NT2/D1 (cell line): ENCODE measurements around the gene PAPOLG.

Source experiments
- DNase-seq: peaks from one replicate; pipeline ENCODE4 v3.0.0-alpha.2; 2011; ENCODE audit warnings: low read depth, low spot score
- H3K27me3 ChIP-seq: 2 replicates; pipeline ENCODE4 v1.6.0; 2011; ENCODE audit warnings: mild to moderate bottlenecking; ENCODE audit not compliant: insufficient read length, insufficient read depth
- H3K36me3 ChIP-seq: 2 replicates; pipeline ENCODE4 v1.6.1; 2011; ENCODE audit warnings: mild to moderate bottlenecking, low read length, mixed read lengths; ENCODE audit not compliant: insufficient read depth, insufficient read length
- H3K4me1 ChIP-seq: 2 replicates; pipeline ENCODE4 v1.5.1; 2011; ENCODE audit not compliant: insufficient read depth, insufficient read length
- H3K4me3 ChIP-seq: 2 replicates; pipeline ENCODE4 v1.5.1; 2011; ENCODE audit warnings: low read depth; ENCODE audit not compliant: insufficient read length
- H3K9ac ChIP-seq: 2 replicates; pipeline ENCODE4 v1.6.0; 2011; ENCODE audit warnings: low read depth; ENCODE audit not compliant: insufficient read length
- H3K9me3 ChIP-seq: 2 replicates; pipeline ENCODE4 v1.5.1; 2011; ENCODE audit warnings: mild to moderate bottlenecking, low read length; ENCODE audit not compliant: insufficient read depth
- SUZ12 ChIP-seq: IDR thresholded peaks from 2 replicates; pipeline ENCODE4 v1.6.1; 2011; ENCODE audit not compliant: insufficient read length, insufficient read depth; ENCODE audit errors: extremely low read depth
- YY1 ChIP-seq: IDR thresholded peaks from 2 replicates; pipeline ENCODE4 v1.6.1; 2011; ENCODE audit not compliant: insufficient read length, insufficient read depth
- ZNF274 ChIP-seq: IDR thresholded peaks from 2 replicates; pipeline ENCODE4 v1.6.1; 2011; ENCODE audit warnings: mild to moderate bottlenecking, low read depth, low read length

PAPOLG gene

GRCh38 chr2:60742419-60742818 lies 13.6 kb upstream of the PAPOLG start:
- Histone ChIP-seq H3K9me3 (no peaks in the 10 kb centered on the region), H3K4me1 (peaks cover 5% of the 10 kb centered on the region), H3K4me3 (no peak overlapping the region), H3K36me3 (no peaks in the 10 kb centered on the region), H3K9ac (no peak overlapping the region), H3K27me3 (peaks cover 36% of the 10 kb centered on the region)
- TF ChIP-seq ZNF274: no peak
- TF ChIP-seq YY1: no peak
- TF ChIP-seq SUZ12: no peak
- peak; percentile 81 for DNase-seq

DNA sequence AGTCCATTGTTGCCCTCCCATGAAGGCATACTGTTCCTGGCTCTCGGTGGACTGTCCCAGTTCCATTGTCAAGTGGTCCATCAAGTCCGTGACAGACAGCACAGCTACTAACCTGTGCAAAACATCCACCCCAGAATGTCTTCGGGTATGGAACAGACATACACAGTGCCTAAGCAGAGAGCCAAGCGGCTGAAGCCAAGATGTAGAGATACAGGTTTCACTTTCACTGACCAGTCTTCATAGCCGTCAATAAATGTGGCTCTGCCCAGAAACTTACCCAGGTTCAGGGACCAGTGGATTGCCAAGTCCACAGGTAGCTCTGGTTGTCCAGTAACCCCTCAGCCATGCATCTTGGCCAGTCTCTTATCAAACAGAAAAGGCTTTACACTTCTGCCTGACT lies 10.7 kb upstream of the PAPOLG start:
- Histone ChIP-seq H3K27me3 (peaks cover 34% of the 10 kb centered on the region), H3K4me3 (no peak overlapping the region), H3K9ac (no peak overlapping the region), H3K4me1 (no peaks in the 10 kb centered on the region), H3K36me3 (no peaks in the 10 kb centered on the region), H3K9me3 (no peaks in the 10 kb centered on the region)
- DNase-seq: no peak
- TF ChIP-seq SUZ12: no peak
- TF ChIP-seq ZNF274: no peak
- TF ChIP-seq YY1: no peak

DNA sequence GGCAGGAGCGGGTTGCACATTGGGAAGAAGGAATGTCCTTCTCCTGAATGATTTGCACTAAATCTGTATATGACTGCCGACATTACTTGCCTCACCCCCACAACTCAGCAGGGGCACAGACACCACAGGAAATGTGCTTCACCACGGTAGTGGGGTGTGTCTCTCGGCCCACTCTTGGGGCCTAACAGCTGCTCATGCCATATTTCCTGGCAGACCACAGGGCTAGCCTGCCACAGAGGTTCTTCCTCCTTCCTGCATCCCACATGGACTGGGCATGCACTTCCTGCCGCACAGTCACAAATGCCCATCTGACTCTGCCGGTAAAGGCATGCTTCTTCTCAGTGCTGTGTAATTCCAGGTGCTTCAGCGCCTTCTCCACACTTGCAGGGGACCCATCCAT lies 10.3 kb upstream of the PAPOLG start:
- Histone ChIP-seq H3K9me3 (no peaks in the 10 kb centered on the region), H3K27me3 (peaks cover 34% of the 10 kb centered on the region), H3K36me3 (no peaks in the 10 kb centered on the region), H3K9ac (no peak overlapping the region), H3K4me3 (no peak overlapping the region), H3K4me1 (no peaks in the 10 kb centered on the region)
- no peak for TF ChIP-seq ZNF274
- TF ChIP-seq SUZ12: no peak
- no peak for TF ChIP-seq YY1
- DNase-seq: no peak

DNA sequence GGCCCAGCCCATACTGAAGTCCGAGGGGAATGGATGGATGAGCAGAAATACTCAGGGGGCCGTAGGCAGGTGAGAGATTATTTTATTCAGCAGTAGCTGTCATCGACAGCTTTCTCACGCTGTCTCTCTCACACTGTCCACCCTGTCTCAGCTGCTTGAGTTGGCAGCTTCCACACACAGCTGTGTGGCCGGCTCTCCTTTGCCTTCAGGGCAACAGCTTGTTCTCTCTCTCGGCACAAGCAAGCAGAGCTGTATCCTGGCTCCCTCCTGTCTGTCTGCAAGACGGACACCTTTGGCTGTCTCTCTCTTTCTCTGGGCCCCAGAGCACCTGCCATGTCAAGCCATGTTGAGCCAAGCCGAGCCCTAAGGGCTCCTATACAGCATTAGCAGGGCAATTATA lies 9.8 kb upstream of the PAPOLG start:
- Histone ChIP-seq H3K36me3 (no peaks in the 10 kb centered on the region), H3K4me1 (no peaks in the 10 kb centered on the region), H3K9ac (no peak overlapping the region), H3K27me3 (peaks cover 34% of the 10 kb centered on the region), H3K4me3 (no peak overlapping the region), H3K9me3 (no peaks in the 10 kb centered on the region)
- TF ChIP-seq YY1: no peak
- no peak for TF ChIP-seq ZNF274
- no peak for TF ChIP-seq SUZ12
- DNase-seq: no peak

DNA sequence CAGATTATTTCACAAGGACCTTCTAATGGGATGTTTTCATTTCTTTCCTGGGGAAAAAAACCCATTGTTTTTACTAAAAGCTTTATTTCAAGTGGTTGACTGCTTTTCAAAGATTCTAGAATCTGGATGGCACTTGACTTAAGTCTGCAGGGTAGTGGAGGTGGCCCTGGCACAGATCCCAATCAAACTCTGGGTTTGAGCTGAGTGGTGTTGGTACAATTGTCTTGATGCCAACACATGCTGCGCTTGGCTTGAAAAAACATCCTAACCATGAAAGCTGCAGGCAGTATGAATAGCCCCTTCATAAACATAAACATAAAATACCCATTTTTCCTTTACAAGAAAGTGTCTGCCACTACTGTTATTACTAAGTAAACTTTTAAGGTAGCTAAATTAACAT lies 3.6 kb downstream of the PAPOLG start:
- Histone ChIP-seq H3K9me3 (no peaks in the 10 kb centered on the region), H3K27me3 (no peaks in the 10 kb centered on the region), H3K9ac (no peak overlapping the region), H3K36me3 (peaks cover 48% of the 10 kb centered on the region), H3K4me3 (no peak overlapping the region), H3K4me1 (no peaks in the 10 kb centered on the region)
- no peak for DNase-seq
- TF ChIP-seq SUZ12: no peak
- no peak for TF ChIP-seq YY1
- no peak for TF ChIP-seq ZNF274

DNA sequence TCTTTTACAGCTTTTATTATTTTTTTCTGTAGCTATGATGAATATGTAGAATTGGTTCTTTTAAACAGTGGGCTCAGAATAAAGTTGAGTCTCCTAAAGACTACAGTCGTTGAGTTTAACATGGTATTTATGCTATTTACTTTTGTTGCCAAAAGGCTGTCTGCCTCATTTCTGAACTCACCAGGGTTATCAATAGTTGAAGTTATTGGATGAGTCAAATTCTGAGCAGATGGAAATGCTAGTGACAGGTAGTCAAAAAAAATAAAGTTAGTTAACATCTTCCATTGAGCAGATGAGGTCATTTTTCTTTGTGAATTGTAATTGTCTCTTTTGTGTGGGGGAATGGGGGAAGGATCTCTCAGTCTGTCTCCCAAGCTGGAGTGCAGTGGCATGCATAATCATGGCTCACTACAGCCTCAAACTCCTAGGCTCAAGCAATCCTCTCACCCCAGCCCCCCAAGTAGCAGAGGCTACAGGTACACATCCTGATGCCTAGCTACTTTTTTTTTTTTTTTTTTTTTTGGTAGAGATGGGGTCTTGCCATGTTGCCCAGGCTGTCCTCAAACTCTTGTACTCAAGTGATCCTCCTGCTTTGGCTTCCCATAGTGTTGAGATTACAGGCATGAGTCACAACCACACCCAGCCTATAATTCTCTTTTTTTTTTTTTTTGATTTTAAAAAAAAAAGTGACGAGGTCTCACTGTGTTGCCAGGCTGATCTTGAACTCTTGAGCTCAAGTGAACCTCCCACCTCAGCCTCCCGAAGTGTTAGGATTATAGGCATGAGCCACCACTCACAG lies 8.9 kb downstream of the PAPOLG start:
- TF ChIP-seq YY1: no peak
- H3K4me3 ChIP-seq: no peak overlapping the region
- no peak overlapping the region for H3K9ac ChIP-seq
- H3K36me3 ChIP-seq: peaks cover 86% of the 10 kb centered on the region
- no peak for DNase-seq
- H3K4me1 ChIP-seq: no peaks in the 10 kb centered on the region
- no peaks in the 10 kb centered on the region for H3K9me3 ChIP-seq
- H3K27me3 ChIP-seq: no peaks in the 10 kb centered on the region

DNA sequence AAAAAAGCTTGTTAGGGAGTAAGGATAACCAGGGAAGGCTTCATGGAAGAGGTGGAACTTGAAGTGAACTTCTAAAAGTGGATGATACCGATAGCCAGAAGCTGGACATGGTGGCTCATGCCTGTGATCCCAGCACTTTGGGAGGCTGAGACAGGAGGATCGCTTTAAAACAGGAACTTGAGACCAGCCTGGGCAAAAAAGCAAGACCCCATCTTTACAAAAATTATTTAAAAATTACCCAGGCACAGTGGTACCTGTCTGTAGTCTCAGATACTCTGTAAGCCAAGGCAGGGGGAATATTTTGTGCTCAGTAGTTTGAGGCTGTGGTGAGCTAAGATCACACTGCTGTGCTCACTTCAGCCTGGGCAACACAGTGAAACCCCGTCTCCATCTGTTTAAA lies 10.2 kb downstream of the PAPOLG start:
- H3K27me3 ChIP-seq: no peaks in the 10 kb centered on the region
- DNase-seq: no peak
- TF ChIP-seq YY1 (no peak), SUZ12 (no peak), ZNF274 (no peak)
- no peaks in the 10 kb centered on the region for H3K9me3 ChIP-seq
- no peak overlapping the region for H3K9ac ChIP-seq
- H3K4me1 ChIP-seq: no peaks in the 10 kb centered on the region
- H3K36me3 ChIP-seq: peaks cover 78% of the 10 kb centered on the region
- no peak overlapping the region for H3K4me3 ChIP-seq

GRCh38 chr2:60771508-60771907 lies 15.4 kb downstream of the PAPOLG start:
- DNase-seq: no peak
- no peaks in the 10 kb centered on the region for H3K9me3 ChIP-seq
- no peaks in the 10 kb centered on the region for H3K4me1 ChIP-seq
- TF ChIP-seq SUZ12 (no peak), ZNF274 (no peak), YY1 (no peak)
- H3K36me3 ChIP-seq: peaks cover 68% of the 10 kb centered on the region
- H3K4me3 ChIP-seq: no peak overlapping the region
- H3K9ac ChIP-seq: no peak overlapping the region
- H3K27me3 ChIP-seq: no peaks in the 10 kb centered on the region
